ENCODE data around the gene USP36. TPM values are rescaled to one million over a fixed set of nuclear protein-coding genes. Genes with fewer than 3 reads are reported as not detected.

USP36 gene
- polyA plus RNA-seq, 1 donor (not counting 4 experiments of a cell fraction or from before 2014, with no cell fraction given): 25.2 TPM

- dilution Hi-C loops (cut with MboI; ENCODE audit: extremely low pct_ligation_motif_present, low sequenced_read_pairs): no loop called here
- FAIRE-seq: no peak
These were observed 8.4 kb upstream of the USP36 start for GRCh38 chr17:78849026-78849425.

DNA sequence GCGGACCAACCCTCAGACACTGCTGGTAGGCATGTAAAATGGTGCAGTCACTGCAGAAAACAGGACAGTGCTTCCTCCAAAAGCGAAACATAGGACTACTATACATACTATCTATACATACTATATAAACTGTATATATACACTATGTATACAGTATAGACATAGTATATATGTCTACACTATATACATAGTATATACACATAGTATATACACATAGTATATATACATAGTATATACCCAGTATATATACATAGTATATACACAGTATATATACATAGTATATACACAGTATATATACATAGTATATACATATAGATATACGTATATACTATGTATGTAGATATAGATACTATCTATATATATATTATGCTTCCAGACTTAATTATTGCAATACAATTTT lies 6.4 kb upstream of the USP36 start:
- H3K9me1 ChIP-seq (ENCODE audit: control insufficient read depth, extremely low read depth, insufficient read depth, low read length): no peaks in the 10 kb centered on the region
- H4K20me1 ChIP-seq (ENCODE audit: control insufficient read depth, extremely low read depth, insufficient read depth, low read length): no peaks in the 10 kb centered on the region
- no peak for TF ChIP-seq CTCF (optimal IDR thresholded peaks at IDR 0.05 in 1 of 3, IDR thresholded peaks at IDR 0.05 in 1 of 3, conservative IDR thresholded peaks at IDR 0.05 in 1 of 3; ENCODE audit: extremely low read depth in 1 of 3, insufficient read depth in 2 of 3, low read length in 3 of 3)
- no peak for TF ChIP-seq EZH2 (IDR thresholded peaks at IDR 0.05; ENCODE audit: low read length)
- no peaks in the 10 kb centered on the region for H3K79me2 ChIP-seq (ENCODE audit: control insufficient read depth, insufficient read depth, low read length)
- DNase-seq (ENCODE audit: low read depth, low spot score) (no peak), FAIRE-seq (no peak)
- H3K4me1 ChIP-seq (ENCODE audit: control insufficient read depth, extremely low read depth, insufficient read depth, low read length): no peaks in the 10 kb centered on the region
- dilution Hi-C loops (cut with MboI; ENCODE audit: extremely low pct_ligation_motif_present, low sequenced_read_pairs): no loop called here
- H3K27ac ChIP-seq (ENCODE audit: control insufficient read depth, insufficient read depth, low read length): no peak overlapping the region
- H3K27me3 ChIP-seq (ENCODE audit: control insufficient read depth, extremely low read depth, insufficient read depth, low read length): no peaks in the 10 kb centered on the region
- no peak overlapping the region for H3K9ac ChIP-seq (ENCODE audit: control insufficient read depth, extremely low read depth, insufficient read depth, low read length)
- H2AFZ ChIP-seq (ENCODE audit: control insufficient read depth, low read length): no peak overlapping the region
- H3K4me2 ChIP-seq (ENCODE audit: control insufficient read depth, extremely low read depth, insufficient read depth, low read depth, low read length): no peak overlapping the region
- H3K9me3 ChIP-seq (ENCODE audit: control insufficient read depth, low read depth, low read length): no peaks in the 10 kb centered on the region
- no peak overlapping the region for H3K4me3 ChIP-seq (ENCODE audit: control insufficient read depth in 2 of 3, extremely low read depth in 1 of 3, insufficient read depth in 2 of 3, low read depth in 1 of 3, low read length in 3 of 3)
- H3K36me3 ChIP-seq (ENCODE audit: control insufficient read depth in 2 of 2, extremely low read depth in 1 of 2, insufficient read depth in 2 of 2, low read length in 2 of 2): no peaks in the 10 kb centered on the region

More at GRCh38 chr17:78849026-78849425, 8.4 kb upstream of the USP36 start:
- Histone ChIP-seq H4K20me1 (ENCODE audit: control insufficient read depth, extremely low read depth, insufficient read depth, low read length) (no peaks in the 10 kb centered on the region), H3K9me3 (ENCODE audit: control insufficient read depth, low read depth, low read length) (no peaks in the 10 kb centered on the region), H3K27ac (ENCODE audit: control insufficient read depth, insufficient read depth, low read length) (no peak overlapping the region), H3K36me3 (ENCODE audit: control insufficient read depth in 2 of 2, extremely low read depth in 1 of 2, insufficient read depth in 2 of 2, low read length in 2 of 2) (no peaks in the 10 kb centered on the region), H3K4me3 (ENCODE audit: control insufficient read depth in 2 of 3, extremely low read depth in 1 of 3, insufficient read depth in 2 of 3, low read depth in 1 of 3, low read length in 3 of 3) (no peak overlapping the region), H2AFZ (ENCODE audit: control insufficient read depth, low read length) (no peak overlapping the region), H3K9ac (ENCODE audit: control insufficient read depth, extremely low read depth, insufficient read depth, low read length) (no peak overlapping the region), H3K27me3 (ENCODE audit: control insufficient read depth, extremely low read depth, insufficient read depth, low read length) (no peaks in the 10 kb centered on the region), H3K9me1 (ENCODE audit: control insufficient read depth, extremely low read depth, insufficient read depth, low read length) (no peaks in the 10 kb centered on the region), H3K79me2 (ENCODE audit: control insufficient read depth, insufficient read depth, low read length) (no peaks in the 10 kb centered on the region), H3K4me1 (ENCODE audit: control insufficient read depth, extremely low read depth, insufficient read depth, low read length) (no peaks in the 10 kb centered on the region), H3K4me2 (ENCODE audit: control insufficient read depth, extremely low read depth, insufficient read depth, low read depth, low read length) (no peak overlapping the region)
- TF ChIP-seq EZH2 (IDR thresholded peaks at IDR 0.05; ENCODE audit: low read length) (no peak), CTCF (optimal IDR thresholded peaks at IDR 0.05 in 1 of 3, IDR thresholded peaks at IDR 0.05 in 1 of 3, conservative IDR thresholded peaks at IDR 0.05 in 1 of 3; ENCODE audit: extremely low read depth in 1 of 3, insufficient read depth in 2 of 3, low read length in 3 of 3) (no peak)
- DNase-seq (ENCODE audit: low read depth, low spot score): no peak
